Measurements from ENCODE around the gene GSTM3. TPM values are rescaled to one million over a fixed set of nuclear protein-coding genes. Genes with fewer than 3 reads are reported as not detected.

The GSTM3 gene
- total and polyA plus RNA-seq, 7 donors: 21.6 to 143 (median 64.3) TPM

GRCh38 chr1:109776206-109776835, 35.5 kb upstream of the GSTM3 start:
- Histone ChIP-seq H3K36me3 (no peaks in the 10 kb centered on the region), H3K4me3 (no peak overlapping the region), H3K27me3 (no peaks in the 10 kb centered on the region), H3K4me1 (peaks cover 0 to 18% (median 9%) of the 10 kb centered on the region in 4 donors), H3K9me3 (no peaks in the 10 kb centered on the region), H3K27ac (no peak overlapping the region)
- 83 to 91% methylated on average over 6 of the region's 6 CpGs for WGBS, 2 donors
- peak; percentile 65 for DNase-seq
- TF ChIP-seq EP300 (IDR thresholded peaks at IDR 0.05) (no peak), POLR2A (IDR thresholded peaks at IDR 0.05) (no peak), POLR2AphosphoS5 (IDR thresholded peaks at IDR 0.05) (no peak), CTCF (IDR thresholded peaks at IDR 0.05) (no peak)
- intact Hi-C loops (cut with DNase I): loop anchor here (5.0 kb wide), 1 partner anchor 136 kb away; the partner anchor contains the start of gene CSF1

GRCh38 chr1:109775398-109775797, 34.6 kb upstream of the GSTM3 start:
- WGBS, 2 donors: 40 to 57% methylated on average over 1 of the region's 1 CpG
- peak; percentile 14 for DNase-seq

GRCh38 chr1:109773900-109774485, 33.2 kb upstream of the GSTM3 start:
- Histone ChIP-seq H3K9me3 (no peaks in the 10 kb centered on the region), H3K27me3 (no peaks in the 10 kb centered on the region), H3K36me3 (no peaks in the 10 kb centered on the region), H3K4me3 (no peak overlapping the region), H3K4me1 (peaks cover 0 to 18% (median 9%) of the 10 kb centered on the region in 4 donors), H3K27ac (no peak overlapping the region)
- 53 to 54% methylated on average over 6 of the region's 6 CpGs for WGBS, 2 donors
- intact Hi-C loops (cut with DNase I): loop anchor here (2.0 to 5.0 kb wide), 2 partner anchors 132 to 227 kb away; no protein-coding TSS in a partner anchor
- DNase-seq: peak; percentile 59
- TF ChIP-seq EP300 (IDR thresholded peaks at IDR 0.05): no peak
- no peak for TF ChIP-seq CTCF (IDR thresholded peaks at IDR 0.05)
- no peak for TF ChIP-seq POLR2AphosphoS5 (IDR thresholded peaks at IDR 0.05)
- no peak for TF ChIP-seq POLR2A (IDR thresholded peaks at IDR 0.05)

More at GRCh38 chr1:109775398-109775797, 34.6 kb upstream of the GSTM3 start:
- Histone ChIP-seq H3K9me3 (no peaks in the 10 kb centered on the region), H3K4me1 (peaks cover 0 to 18% (median 9%) of the 10 kb centered on the region in 4 donors), H3K4me3 (no peak overlapping the region), H3K27ac (no peak overlapping the region), H3K36me3 (no peaks in the 10 kb centered on the region), H3K27me3 (no peaks in the 10 kb centered on the region)
- intact Hi-C loops (cut with DNase I): loop anchor here (5.0 kb wide), 1 partner anchor 137 kb away; the partner anchor contains the start of gene CSF1
- no peak for TF ChIP-seq POLR2AphosphoS5 (IDR thresholded peaks at IDR 0.05)
- no peak for TF ChIP-seq EP300 (IDR thresholded peaks at IDR 0.05)
- TF ChIP-seq CTCF (IDR thresholded peaks at IDR 0.05): no peak
- no peak for TF ChIP-seq POLR2A (IDR thresholded peaks at IDR 0.05)

- 49% methylated on average over 17 of the region's 17 CpGs for WGBS, 2 donors
- DNase-seq: peak; percentile 94
Measured at GRCh38 chr1:109773203-109773899, 32.5 kb upstream of the GSTM3 start.

More at GRCh38 chr1:109773203-109773899, 32.5 kb upstream of the GSTM3 start:
- H3K36me3 ChIP-seq: no peaks in the 10 kb centered on the region
- TF ChIP-seq POLR2A (IDR thresholded peaks at IDR 0.05) (no peak), CTCF (IDR thresholded peaks at IDR 0.05) (peak; percentile 80 to 96 (median 88)), EP300 (IDR thresholded peaks at IDR 0.05) (no peak), POLR2AphosphoS5 (IDR thresholded peaks at IDR 0.05) (peak in 3 of 4 donors; percentile 43 to 52 (median 51))
- intact Hi-C loops (cut with DNase I): loop anchor here (2.0 to 5.0 kb wide), 2 partner anchors 131 to 227 kb away; no protein-coding TSS in a partner anchor
- no peaks in the 10 kb centered on the region for H3K27me3 ChIP-seq
- H3K9me3 ChIP-seq: no peaks in the 10 kb centered on the region
- H3K27ac ChIP-seq: no peak overlapping the region
- no peak overlapping the region for H3K4me3 ChIP-seq
- H3K4me1 ChIP-seq: peaks cover 0 to 18% (median 9%) of the 10 kb centered on the region in 4 donors

Data from sigmoid colon (tissue), 7 donors.